GM23248 (cell line): ENCODE results near the gene CADM1. TPM values are rescaled to one million over a fixed set of nuclear protein-coding genes. Genes with fewer than 3 reads are reported as not detected.

ENCODE experiments used
- DNase-seq: peaks from one replicate; pipeline ENCODE4 v3.0.0-alpha.2; 2015
- H2AFZ ChIP-seq: fragments of 200-600 bp; sonication (generic); 2 replicates; pipeline ENCODE4 v1.6.1; 2016; ENCODE audit warnings: antibody characterized with exemption
- H3F3A ChIP-seq: fragments of 200-600 bp; sonication (generic); 2 replicates; pipeline ENCODE4 v1.6.1; 2016; ENCODE audit warnings: mild to moderate bottlenecking, antibody characterized with exemption, mixed run types; ENCODE audit not compliant: insufficient read depth
- H3K27ac ChIP-seq: fragments of 200-600 bp; sonication (generic); 2 replicates; pipeline ENCODE4 v1.5.1; 2016; ENCODE audit warnings: mild to moderate bottlenecking
- H3K27me3 ChIP-seq: fragments of 200-600 bp; sonication (generic); replicated peaks from 2 replicates; pipeline ENCODE4 v1.6.1; 2016; ENCODE audit warnings: mild to moderate bottlenecking; ENCODE audit not compliant: insufficient read depth
- H3K36me3 ChIP-seq: fragments of 200-600 bp; sonication (generic); 2 replicates; pipeline ENCODE4 v1.6.1; 2016; ENCODE audit warnings: low read depth, mild to moderate bottlenecking
- H3K4me1 ChIP-seq: fragments of 200-600 bp; sonication (generic); 2 replicates; pipeline ENCODE4 v1.6.1; 2016; ENCODE audit warnings: mild to moderate bottlenecking; ENCODE audit not compliant: insufficient read depth
- H3K4me2 ChIP-seq: fragments of 200-600 bp; sonication (generic); one replicate; pipeline ENCODE4 v1.6.1; 2016; ENCODE audit warnings: mild to moderate bottlenecking; ENCODE audit not compliant: unreplicated experiment
- H3K4me3 ChIP-seq: fragments of 200-600 bp; sonication (generic); 2 replicates; pipeline ENCODE4 v1.5.1; 2016; ENCODE audit warnings: mild to moderate bottlenecking
- H3K79me2 ChIP-seq: fragments of 200-600 bp; sonication (generic); 2 replicates; pipeline ENCODE4 v1.6.1; 2016; ENCODE audit warnings: mild to moderate bottlenecking; ENCODE audit not compliant: insufficient read depth
- H3K9ac ChIP-seq: fragments of 200-600 bp; sonication (generic); 2 replicates; pipeline ENCODE4 v1.6.1; 2016; ENCODE audit warnings: mild to moderate bottlenecking
- H3K9me2 ChIP-seq: fragments of 200-600 bp; sonication (generic); 2 replicates; pipeline ENCODE4 v1.6.1; 2016; ENCODE audit warnings: mixed run types, mild to moderate bottlenecking, moderate library complexity; ENCODE audit not compliant: insufficient read depth
- H3K9me3 ChIP-seq: fragments of 200-600 bp; sonication (generic); one replicate; pipeline ENCODE4 v1.6.1; 2017; ENCODE audit warnings: low read depth
- H4K20me1 ChIP-seq: fragments of 200-600 bp; sonication (generic); 2 replicates; pipeline ENCODE4 v1.6.0; 2016; ENCODE audit not compliant: insufficient read depth
- EZH2 ChIP-seq: fragments of 200-600 bp; sonication (generic); IDR thresholded peaks from 2 replicates; pipeline ENCODE4 v1.6.1; 2018; ENCODE audit warnings: antibody characterized with exemption, mild to moderate bottlenecking; ENCODE audit not compliant: insufficient read depth, poor library complexity, severe bottlenecking
- EZH2phosphoT487 ChIP-seq: fragments of 200-600 bp; sonication (generic); IDR thresholded peaks from 2 replicates; pipeline ENCODE4 v1.6.1; 2018; ENCODE audit warnings: antibody characterized with exemption, moderate library complexity, mild to moderate bottlenecking, low read depth; ENCODE audit not compliant: insufficient read depth
- WGBS, 2 experiments: methylation state at CpG; one replicate each; pipeline ENCODE4 v1.1.6; 2015 to 2017; ENCODE audit warnings: low lambda C conversion rate in 2 of 2, low coverage in 1 of 2; ENCODE audit errors: missing lambda C conversion rate in 2 of 2; 5-methylcytosine and 5-hydroxymethylcytosine counted together
- in situ Hi-C: fragments of 300-500 bp; cut with MboI; formaldehyde crosslinking; loops from 2 replicates; pipeline ENCODE4 v1.15.0; 2020
- polyA plus RNA-seq: library from polyadenylated mRNA; unstranded; fragments of >200 nt; fragmentation: Nextera tagmentation; extraction: Ambion mirVana; gene quantifications from 2 replicates; pipeline ENCODE4 v1.2.1, GENCODE V29; 2016
- total RNA-seq: library from RNA; depleted of rRNA; stranded (reverse); fragments of >200 nt; shearing (Covaris generic); gene quantifications from 2 replicates; pipeline ENCODE4 v1.2.3, GENCODE V29; 2014; rRNA removed

Gene CADM1
- 0.38 and 1.4 TPM in 2 replicates for total RNA-seq
- 0.83 and 1.2 TPM in 2 replicates for polyA plus RNA-seq

DNA sequence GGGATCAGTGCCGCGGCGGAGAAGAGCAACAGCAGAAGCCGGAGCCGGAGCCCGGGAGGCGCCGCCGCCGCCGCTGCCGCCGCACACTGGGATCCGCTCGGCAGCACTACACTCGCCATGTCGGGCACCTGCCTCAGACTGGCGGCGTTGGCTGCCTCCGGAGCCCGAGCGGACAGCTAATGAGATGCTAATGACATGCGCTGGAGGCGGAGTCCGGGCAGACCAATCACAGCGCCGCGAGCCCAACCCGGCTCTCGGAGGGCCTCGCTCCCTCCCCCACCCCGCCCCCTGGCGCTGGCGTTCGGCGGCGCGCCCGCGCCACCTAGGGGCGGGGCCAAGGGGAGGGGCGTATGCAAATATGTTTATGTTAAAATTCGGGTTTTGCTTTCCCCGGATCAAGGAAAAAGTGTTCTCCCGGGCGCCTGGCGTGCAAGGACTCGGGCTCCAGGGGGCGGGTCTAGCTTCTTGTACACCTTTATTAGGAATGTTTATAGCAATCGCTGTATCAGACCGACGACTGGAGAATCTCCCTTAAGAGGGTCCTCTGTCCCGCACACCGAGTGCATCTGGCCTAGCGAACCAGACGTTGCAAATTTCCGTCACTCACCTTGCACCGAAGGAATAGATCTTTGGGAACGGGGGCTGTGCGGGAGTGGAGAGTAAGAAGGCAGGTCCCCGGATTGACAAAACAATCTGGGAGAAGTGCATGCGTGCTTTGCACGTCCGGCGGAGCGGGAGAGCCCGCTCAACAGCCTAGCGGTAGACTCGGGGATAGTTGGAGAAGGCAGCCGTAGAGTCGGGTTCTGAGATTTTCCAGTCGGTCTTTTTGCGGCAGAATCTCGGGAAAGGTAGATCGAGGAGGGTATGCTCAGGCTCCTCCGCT is at the start of gene CADM1:
Gene CADM1 (minus strand): TSS at position 140 of the 883 bp plus-strand sequence.
- Histone ChIP-seq H3K4me1 (no peaks in the 10 kb centered on the region), H3K9me3 (no peaks in the 10 kb centered on the region), H2AFZ (peak within 1 kb of the TSS; percentile 83), H3F3A (no peaks in the 10 kb centered on the region), H3K27ac (no peak within 1 kb of the TSS), H3K36me3 (no peaks in the 10 kb centered on the region), H3K9me2 (no peaks in the 10 kb centered on the region), H3K79me2 (no peaks in the 10 kb centered on the region), H3K4me3 (peak within 1 kb of the TSS; percentile 67), H3K4me2 (peak within 1 kb of the TSS; percentile 87), H4K20me1 (no peaks in the 10 kb centered on the region), H3K27me3 (peaks cover 46% of the 10 kb centered on the region), H3K9ac (no peak within 1 kb of the TSS)
- in situ Hi-C loops = no loop called here
- WGBS, 2 experiments = 3% methylated on average over 68 to 76 of the region's 76 CpGs
- no peak for TF ChIP-seq EZH2phosphoT487
- peak; percentile 26 for TF ChIP-seq EZH2
- DNase-seq = peak; percentile 85

DNA sequence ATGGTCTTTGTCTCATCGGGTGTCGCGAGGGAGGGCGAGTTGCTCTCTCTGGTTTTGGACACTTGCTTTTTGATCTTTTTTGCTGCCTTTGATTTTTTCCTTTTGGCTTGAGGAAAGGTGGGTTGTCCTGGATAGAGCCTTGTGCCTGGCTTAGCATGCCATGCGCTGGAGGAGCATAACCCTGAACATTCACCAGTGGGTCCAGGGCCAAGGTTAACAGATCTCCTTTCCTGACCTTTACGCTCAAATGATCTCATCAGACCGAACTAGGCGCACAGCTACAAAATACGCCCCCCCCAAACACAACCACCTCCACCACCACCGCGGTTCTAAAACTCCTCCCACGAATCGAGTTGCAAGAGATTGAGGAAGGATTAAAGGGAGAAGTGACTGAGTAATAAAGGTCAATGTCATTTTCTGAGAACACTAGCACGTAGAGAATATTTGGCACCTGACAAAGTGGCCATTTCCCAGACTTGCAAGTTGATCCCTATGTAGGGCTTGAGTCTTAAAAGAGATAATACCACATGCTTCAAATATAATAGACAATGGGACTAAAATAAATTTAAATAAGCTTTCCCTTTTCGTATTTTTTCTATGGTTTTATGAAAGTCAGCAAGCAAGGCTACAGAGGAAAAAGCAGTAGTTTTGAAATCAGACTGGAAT is 48.7 kb upstream of the CADM1 start:
- Histone ChIP-seq H3F3A (no peaks in the 10 kb centered on the region), H3K4me3 (no peak overlapping the region), H4K20me1 (no peaks in the 10 kb centered on the region), H3K4me2 (no peak overlapping the region), H3K36me3 (no peaks in the 10 kb centered on the region), H3K79me2 (no peaks in the 10 kb centered on the region), H3K9ac (no peak overlapping the region), H3K27me3 (no peaks in the 10 kb centered on the region), H3K9me2 (no peaks in the 10 kb centered on the region), H3K27ac (no peak overlapping the region), H3K9me3 (no peaks in the 10 kb centered on the region), H2AFZ (no peak overlapping the region), H3K4me1 (no peaks in the 10 kb centered on the region)
- in situ Hi-C loops = no loop called here
- DNase-seq = no peak
- 48 to 49% methylated on average over 15 of the region's 15 CpGs for WGBS, 2 experiments
- TF ChIP-seq EZH2phosphoT487 (no peak), EZH2 (no peak)

DNA sequence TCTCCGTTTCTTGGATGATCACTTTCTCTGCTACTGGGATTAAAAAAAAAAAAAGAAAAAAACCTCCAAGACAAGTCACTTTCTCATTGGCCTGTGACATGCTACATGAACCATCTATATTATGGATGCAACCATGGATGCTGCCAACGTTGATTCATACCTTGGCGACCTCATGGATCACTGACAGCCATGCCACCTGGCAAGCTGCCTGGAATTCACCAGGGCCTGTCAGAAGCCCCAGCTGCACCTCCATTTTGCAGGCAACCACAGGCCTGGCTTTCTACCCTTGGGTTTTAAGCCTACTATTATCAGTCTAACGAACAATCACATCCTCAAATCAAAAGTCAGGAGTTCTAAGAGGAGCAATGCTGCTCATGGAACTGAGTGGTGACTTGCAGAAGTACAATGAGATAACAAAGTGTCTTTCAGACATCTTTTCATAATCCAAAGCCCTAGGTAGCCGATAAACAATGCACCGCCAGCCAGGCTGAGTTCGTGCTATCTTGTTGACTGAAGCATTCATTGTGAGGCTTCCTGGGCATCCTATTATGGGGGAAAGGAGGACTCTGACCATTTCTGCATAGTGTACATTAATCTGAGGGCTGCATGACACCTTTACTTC is 48.0 kb upstream of the CADM1 start:
- H3K27me3 ChIP-seq = no peaks in the 10 kb centered on the region
- H3K79me2 ChIP-seq = no peaks in the 10 kb centered on the region
- TF ChIP-seq EZH2phosphoT487 (no peak), EZH2 (no peak)
- no peaks in the 10 kb centered on the region for H3F3A ChIP-seq
- in situ Hi-C loops = no loop called here
- no peaks in the 10 kb centered on the region for H4K20me1 ChIP-seq
- H3K4me3 ChIP-seq = no peak overlapping the region
- no peaks in the 10 kb centered on the region for H3K36me3 ChIP-seq
- H2AFZ ChIP-seq = no peak overlapping the region
- no peaks in the 10 kb centered on the region for H3K9me3 ChIP-seq
- 42 to 47% methylated on average over 7 of the region's 7 CpGs for WGBS, 2 experiments
- no peaks in the 10 kb centered on the region for H3K9me2 ChIP-seq
- H3K4me1 ChIP-seq = no peaks in the 10 kb centered on the region
- H3K9ac ChIP-seq = no peak overlapping the region
- DNase-seq = no peak
- H3K27ac ChIP-seq = no peak overlapping the region
- no peak overlapping the region for H3K4me2 ChIP-seq

DNA sequence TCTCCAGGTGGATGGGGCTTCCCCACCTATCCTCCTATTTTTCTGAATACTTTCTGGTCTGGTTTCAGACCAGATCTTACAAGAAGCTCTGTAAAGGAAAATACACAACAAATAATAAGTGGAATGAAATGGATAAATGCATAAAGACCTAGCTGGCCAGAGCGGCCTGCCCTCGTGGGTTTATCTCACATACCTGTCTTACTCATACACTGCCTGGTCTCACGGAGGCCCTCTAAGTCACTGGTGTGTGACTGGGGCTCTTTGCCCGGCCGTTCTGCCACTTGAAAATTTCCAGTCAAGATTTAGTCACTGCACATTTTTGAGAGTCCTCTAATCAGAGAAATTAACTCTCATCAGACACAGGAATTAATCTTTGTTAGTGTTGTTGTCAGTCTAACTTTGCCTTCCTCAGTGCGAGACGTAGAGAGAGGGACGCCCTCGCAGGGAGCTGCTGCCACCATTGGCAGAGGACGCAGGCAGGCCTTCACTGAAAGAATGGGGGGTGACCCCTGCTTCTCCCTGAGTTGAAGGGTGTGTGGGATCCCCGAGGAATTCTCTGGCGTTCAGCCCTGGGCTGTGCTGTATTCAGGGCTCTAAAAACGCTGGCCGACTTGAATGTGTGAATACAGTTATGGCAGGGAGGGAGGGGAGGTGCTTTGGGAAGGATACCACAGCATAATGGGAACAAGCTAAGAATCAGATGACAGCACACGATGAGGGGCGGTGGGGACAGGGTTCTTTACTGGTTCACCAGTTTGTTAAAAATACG is 46.3 kb upstream of the CADM1 start:
- Histone ChIP-seq H3K4me1 (no peaks in the 10 kb centered on the region), H3K9ac (no peak overlapping the region), H2AFZ (no peak overlapping the region), H3K79me2 (no peaks in the 10 kb centered on the region), H3K27ac (no peak overlapping the region), H3K4me2 (no peak overlapping the region), H4K20me1 (no peaks in the 10 kb centered on the region), H3K27me3 (no peaks in the 10 kb centered on the region), H3K4me3 (no peak overlapping the region), H3K36me3 (no peaks in the 10 kb centered on the region), H3F3A (no peaks in the 10 kb centered on the region), H3K9me2 (no peaks in the 10 kb centered on the region), H3K9me3 (no peaks in the 10 kb centered on the region)
- 41 to 42% methylated on average over 17 of the region's 17 CpGs for WGBS, 2 experiments
- DNase-seq = no peak
- in situ Hi-C loops = no loop called here
- TF ChIP-seq EZH2phosphoT487 = no peak
- TF ChIP-seq EZH2 = no peak
